GM19328 (cell line): ENCODE data around the gene HMGXB4.

Experiments
- ATAC-seq: cut with Tn5 transposase; IDR thresholded peaks from one replicate; pipeline ENCODE4 v1.9.1; 2021; ENCODE audit warnings: mild to moderate bottlenecking, moderate library complexity; ENCODE audit not compliant: unreplicated experiment

The HMGXB4 gene

GRCh38 chr22:35310556-35311550 lies 53.6 kb downstream of the HMGXB4 start:
- ATAC-seq, result no peak

- no peak for ATAC-seq
Observed at GRCh38 chr22:35311551-35311999, 54.3 kb downstream of the HMGXB4 start.

GRCh38 chr22:35312198-35313059 lies 55.1 kb downstream of the HMGXB4 start:
- ATAC-seq, result no peak

GRCh38 chr22:35313311-35314121 lies 56.2 kb downstream of the HMGXB4 start:
- ATAC-seq, result no peak

GRCh38 chr22:35314161-35314942 lies 57.1 kb downstream of the HMGXB4 start:
- ATAC-seq, result no peak

GRCh38 chr22:35315141-35315854 lies 58.0 kb downstream of the HMGXB4 start:
- no peak for ATAC-seq

GRCh38 chr22:35315855-35316745 lies 58.8 kb downstream of the HMGXB4 start:
- no peak for ATAC-seq

- ATAC-seq, result no peak
Observed at GRCh38 chr22:35316751-35317150, 59.5 kb downstream of the HMGXB4 start.

GRCh38 chr22:35317680-35318290 lies 60.5 kb downstream of the HMGXB4 start:
- ATAC-seq, result no peak

- ATAC-seq, result no peak
Observed at GRCh38 chr22:35318346-35319215, 61.3 kb downstream of the HMGXB4 start.

- ATAC-seq, result no peak
Observed at GRCh38 chr22:35319244-35319985, 62.1 kb downstream of the HMGXB4 start.

- no peak for ATAC-seq
Observed at GRCh38 chr22:35322126-35322525, 64.8 kb downstream of the HMGXB4 start.

- no peak for ATAC-seq
Observed at GRCh38 chr22:35322893-35323292, 65.6 kb downstream of the HMGXB4 start.

GRCh38 chr22:35323305-35323704 lies 66.0 kb downstream of the HMGXB4 start:
- ATAC-seq, result no peak

- no peak for ATAC-seq
Observed at GRCh38 chr22:35324067-35324466, 66.8 kb downstream of the HMGXB4 start.

- no peak for ATAC-seq
Observed at GRCh38 chr22:35324762-35325161, 67.5 kb downstream of the HMGXB4 start.
